ENCODE measurements around the gene ATPAF2. TPM values are rescaled to one million over a fixed set of nuclear protein-coding genes. Genes with fewer than 3 reads are reported as not detected.

Gene ATPAF2
- total RNA-seq, 1 donor from 2014 or later = 18.4 TPM

- peak in 1 of 2 donors; percentile 24 for DNase-seq (ENCODE audit: low read depth in 2 of 2)
Observed at GRCh38 chr17:18039535-18040260, 730 bp upstream of the ATPAF2 start.

DNA sequence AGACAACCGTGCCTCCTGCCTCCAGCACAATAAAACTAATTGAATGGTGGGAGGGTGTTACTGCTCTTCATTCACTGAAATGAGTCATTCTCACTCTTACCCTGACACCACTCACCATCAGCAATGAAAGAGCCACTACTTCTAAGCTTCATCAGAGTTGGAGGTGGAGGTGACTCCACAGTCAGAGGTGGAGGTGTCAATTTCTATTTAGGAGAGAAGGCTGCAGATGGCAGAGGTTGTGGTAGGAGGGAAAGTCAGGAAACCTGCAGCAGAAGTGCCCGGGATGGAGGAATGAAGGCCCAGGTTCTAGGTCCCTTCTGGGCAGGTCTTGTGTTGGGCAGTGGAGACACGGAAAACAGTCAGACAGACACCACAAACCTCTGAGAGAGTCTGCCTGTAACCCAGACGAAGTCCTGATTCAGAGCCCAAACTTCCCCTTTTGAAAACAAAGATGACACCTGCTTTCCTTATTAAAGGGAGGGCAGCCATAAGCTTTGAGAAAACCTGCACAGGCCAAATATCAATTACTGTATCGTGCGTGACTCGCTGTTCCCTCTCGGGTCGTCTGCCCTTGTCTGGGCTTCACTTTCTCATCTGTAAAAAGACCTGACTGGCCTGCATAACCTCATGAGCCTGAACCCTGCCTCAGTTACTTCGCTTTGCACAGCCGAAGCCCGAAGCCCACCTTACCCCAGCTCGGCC, 668 bp downstream of the ATPAF2 start:
- no peak for DNase-seq (ENCODE audit: low read depth in 2 of 2)

DNA sequence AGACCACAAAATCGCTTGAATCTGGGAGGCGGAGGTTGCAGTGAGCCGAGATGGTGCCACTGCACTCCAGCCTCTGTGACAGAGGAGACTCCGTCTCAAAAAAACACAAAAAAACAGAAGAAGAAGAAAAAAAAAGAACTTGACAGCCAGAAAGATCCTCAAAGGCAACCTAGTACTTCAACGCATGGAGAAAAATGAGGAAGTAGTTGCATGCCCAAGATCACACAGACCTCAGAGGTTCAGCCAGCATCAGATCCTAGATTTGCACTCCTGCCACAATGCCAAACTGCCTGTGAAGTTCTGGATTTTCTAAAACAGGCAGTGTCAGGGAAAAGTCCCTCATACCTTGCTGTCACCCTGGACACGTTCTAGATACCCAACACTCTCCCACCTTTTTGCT, 1.5 kb downstream of the ATPAF2 start:
- DNase-seq (ENCODE audit: low read depth in 2 of 2) = no peak

- no peak for DNase-seq (ENCODE audit: low read depth in 2 of 2)
Observed at GRCh38 chr17:18035704-18036103, 3.3 kb downstream of the ATPAF2 start.

- peak; percentile 87 to 91 for DNase-seq (ENCODE audit: low read depth in 2 of 2)
Observed at GRCh38 chr17:18033442-18034099, 5.4 kb downstream of the ATPAF2 start.

- DNase-seq (ENCODE audit: low read depth in 2 of 2) = peak; percentile 80 to 93
Observed at GRCh38 chr17:18031955-18032354, 7.0 kb downstream of the ATPAF2 start.

DNA sequence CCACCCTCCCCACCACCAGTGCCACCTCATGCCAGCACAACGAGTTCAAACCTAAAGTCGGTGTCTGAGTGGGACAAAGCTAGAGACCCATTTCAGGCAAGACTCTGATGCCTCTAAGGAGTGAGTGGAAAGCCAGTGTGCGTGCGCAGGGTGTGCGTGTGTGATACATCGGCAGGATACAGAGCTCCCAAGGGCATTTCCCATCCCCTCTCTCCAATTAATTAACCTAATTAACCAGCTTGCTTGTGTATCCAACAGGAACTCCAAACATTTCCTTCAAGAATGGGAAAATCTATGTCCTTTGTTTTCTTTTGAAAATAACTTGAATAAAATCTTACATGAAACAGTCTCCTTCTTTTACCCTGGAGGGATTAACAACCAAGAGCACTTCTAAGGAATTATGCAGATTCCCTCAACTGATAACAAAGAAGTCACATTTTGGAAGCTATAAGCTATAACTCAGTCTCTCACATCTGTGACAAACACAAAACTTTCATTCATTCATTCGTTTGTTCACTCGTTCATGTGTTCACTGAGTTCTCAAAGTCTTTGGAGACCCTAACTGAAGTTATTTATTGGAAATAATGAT, 9.9 kb downstream of the ATPAF2 start:
- no peak for DNase-seq (ENCODE audit: low read depth in 2 of 2)

DNA sequence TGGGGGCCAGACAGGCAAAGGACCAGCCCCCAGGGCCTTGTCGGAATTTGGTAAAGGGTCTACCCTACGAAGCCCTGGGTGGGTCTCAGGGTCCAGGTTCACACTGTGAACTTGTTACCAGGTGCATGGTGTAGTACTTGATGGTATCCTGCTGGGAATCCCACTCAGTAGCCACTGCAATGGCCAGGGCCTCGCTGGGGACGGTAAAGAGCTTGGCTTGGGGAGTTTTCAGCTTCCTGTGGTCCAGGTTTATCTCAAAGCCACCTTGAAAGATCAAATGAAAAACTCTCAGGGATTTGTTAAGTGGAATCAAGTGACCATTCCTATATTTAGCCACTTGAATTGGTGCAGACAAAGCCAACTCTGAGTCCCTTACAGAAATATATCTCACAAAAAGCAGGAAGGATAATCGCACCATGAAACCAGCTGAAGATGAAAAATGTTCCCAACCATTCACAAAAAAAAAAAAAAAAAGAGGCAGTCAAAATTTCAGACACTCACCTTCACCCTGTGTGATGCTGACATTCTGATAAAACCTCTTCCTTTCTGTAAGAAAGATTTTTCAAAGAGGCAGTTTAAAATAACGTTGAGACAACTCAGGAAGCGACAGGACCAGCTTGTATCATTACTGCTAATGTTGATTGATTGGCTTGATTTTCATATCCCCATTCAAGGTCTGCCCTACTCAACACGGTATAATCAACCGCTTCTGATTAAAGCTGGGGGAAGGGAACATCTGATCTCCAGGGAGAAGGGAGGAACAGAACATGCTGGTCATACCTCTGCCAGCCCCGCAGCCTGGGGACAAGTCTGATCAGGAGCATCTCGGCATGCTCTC, 10.6 kb downstream of the ATPAF2 start:
- DNase-seq (ENCODE audit: low read depth in 2 of 2) = no peak

DNA sequence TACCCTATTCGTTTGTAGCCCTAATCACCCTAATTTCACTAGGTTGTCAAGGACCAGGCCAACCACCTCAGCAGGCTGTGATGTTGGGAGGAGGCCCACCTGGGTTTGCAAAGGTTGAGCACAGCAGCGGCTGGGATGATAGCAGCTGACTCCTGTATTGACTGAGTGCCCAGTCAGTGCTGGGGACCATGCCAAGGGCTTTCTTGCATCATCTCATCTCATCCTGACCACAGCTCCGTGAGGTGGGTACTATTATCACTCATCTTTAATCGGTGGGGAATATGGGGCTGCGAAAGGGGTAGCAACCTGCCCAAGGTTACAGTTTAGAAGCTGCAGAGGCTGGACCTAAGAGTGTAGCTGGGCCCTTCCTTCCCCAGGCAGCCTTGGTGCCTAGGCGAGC, 11.7 kb downstream of the ATPAF2 start:
- no peak for DNase-seq (ENCODE audit: low read depth in 2 of 2)

- peak; percentile 77 to 88 for DNase-seq (ENCODE audit: low read depth in 2 of 2)
Observed at GRCh38 chr17:18025945-18026776, 12.8 kb downstream of the ATPAF2 start.

GRCh38 chr17:18025241-18025944, 13.6 kb downstream of the ATPAF2 start:
- DNase-seq (ENCODE audit: low read depth in 2 of 2) = peak in 1 of 2 donors; percentile 55

DNA sequence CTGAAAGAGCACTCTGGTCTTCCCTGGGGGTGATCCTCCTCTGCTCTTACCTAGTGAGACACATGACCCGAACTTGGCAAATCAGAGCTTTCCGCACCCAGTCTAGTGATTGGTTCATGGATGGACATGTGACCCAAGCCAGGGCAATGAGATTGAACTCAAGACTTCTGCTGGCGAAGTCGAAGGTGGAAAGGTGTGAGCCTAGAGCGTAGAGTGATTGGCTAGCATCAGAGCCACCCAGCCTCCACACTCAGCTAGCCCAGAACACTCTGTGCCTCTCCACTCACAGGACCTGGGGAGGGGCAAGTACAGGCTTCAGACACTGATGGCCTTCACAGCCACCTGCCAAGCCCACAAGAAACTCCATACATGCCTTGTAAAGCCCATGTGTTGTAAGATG, 17.6 kb downstream of the ATPAF2 start:
- DNase-seq (ENCODE audit: low read depth in 2 of 2) = no peak

DNA sequence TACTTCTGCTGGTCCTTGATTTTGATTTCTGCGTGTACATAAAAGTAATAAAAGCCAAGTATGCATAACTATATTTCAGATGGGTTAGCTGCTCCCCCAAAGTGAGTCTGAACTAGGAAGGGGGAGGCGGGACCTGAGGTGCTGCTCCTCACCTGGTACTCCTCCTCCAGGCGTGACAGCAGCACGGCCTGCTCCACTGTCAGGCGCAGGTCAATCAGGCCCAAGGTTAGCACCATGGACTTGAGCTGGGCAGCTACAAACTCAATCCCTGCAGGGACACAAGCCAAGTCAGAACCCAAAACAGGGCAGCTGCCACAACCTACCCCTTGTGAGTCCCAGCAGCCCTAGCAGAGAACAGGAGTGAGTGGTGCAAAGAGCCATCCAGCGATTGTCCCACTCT, 18.0 kb downstream of the ATPAF2 start:
- DNase-seq (ENCODE audit: low read depth in 2 of 2) = no peak

DNA sequence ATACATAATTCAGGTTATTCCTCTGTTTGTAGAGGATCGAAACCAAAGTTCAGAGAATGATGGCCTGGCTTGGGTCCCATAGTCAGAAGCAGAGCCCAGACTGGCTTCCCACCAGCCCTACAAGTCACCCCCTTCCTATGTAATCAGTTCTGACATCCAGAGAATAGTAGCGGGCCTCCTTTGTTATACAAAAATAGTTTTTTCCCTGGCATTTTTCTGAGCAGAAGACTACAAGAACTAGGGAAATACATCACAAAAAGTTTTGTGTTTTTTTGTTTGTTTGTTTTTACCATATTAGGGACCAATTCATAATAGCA, 19.2 kb downstream of the ATPAF2 start:
- DNase-seq (ENCODE audit: low read depth in 2 of 2) = no peak

- no peak for DNase-seq (ENCODE audit: low read depth in 2 of 2)
Observed at GRCh38 chr17:18018411-18018921, 20.5 kb downstream of the ATPAF2 start.

DNA sequence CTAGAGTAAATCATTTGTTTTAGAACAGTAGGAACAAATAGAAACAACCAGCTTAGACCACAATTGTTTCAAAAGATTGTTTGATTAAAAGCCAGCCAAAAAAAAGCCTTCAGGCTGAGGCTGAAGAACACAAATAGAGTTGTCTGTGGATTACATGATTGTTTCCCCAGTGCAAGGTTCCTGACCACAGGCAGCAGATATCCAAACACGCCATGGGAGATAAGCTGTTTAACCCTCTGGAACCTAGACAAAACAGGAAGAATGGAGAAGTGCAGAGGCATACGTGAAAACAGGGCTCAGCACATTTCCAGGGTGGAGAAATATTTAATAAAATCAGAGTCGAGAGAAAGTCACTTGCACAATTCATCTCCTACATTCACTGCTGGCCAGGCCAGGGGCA, 21.0 kb downstream of the ATPAF2 start:
- peak; percentile 48 to 70 for DNase-seq (ENCODE audit: low read depth in 2 of 2)

DNA sequence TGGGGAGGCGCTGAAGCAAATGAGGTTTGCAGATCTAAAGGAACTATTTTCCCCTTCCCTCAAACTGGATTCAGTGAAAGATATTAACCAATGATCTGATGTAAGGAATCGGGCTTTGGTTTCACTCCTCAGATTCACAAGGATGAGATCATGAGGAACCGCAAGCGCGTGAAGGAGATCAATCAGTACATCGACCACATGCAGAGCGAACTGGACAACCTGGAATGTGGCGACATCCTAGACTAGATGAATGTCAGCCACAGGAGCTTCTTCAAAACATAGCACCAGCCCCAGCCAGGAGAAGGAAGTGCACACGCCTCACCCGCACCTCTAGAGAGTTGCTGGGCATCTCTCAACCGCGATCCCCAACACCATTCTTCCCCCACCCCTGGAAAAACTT, 22.5 kb downstream of the ATPAF2 start:
- DNase-seq (ENCODE audit: low read depth in 2 of 2) = no peak

GRCh38 chr17:18015593-18015992, 23.4 kb downstream of the ATPAF2 start:
- DNase-seq (ENCODE audit: low read depth in 2 of 2) = no peak

- DNase-seq (ENCODE audit: low read depth in 2 of 2) = no peak
Observed at GRCh38 chr17:18014006-18014405, 25.0 kb downstream of the ATPAF2 start.

DNA sequence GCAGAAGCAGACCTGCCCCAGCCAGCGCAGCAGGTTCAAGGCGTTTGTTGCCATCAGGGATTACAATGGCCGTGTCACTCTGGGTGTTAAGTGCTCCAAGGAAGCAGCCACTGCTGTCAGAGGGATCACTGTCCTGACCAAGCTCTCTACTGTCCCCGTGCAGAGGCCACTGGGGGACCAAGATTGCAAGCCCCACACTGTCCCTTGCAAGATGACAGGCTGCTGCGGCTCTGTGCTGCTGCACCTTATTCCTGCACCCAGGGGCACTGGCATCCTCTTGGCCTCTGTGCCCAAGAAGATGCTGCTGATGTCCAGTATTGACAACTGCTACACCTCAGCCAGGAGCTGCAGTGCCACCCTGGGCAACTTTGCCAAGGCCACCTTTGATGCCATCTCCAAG, 27.7 kb downstream of the ATPAF2 start:
- DNase-seq (ENCODE audit: low read depth in 2 of 2) = no peak

Measured in dermis microvascular lymphatic vessel endothelial cell (primary cell).